ENCODE data around the gene SORCS2. TPM values are rescaled to one million over a fixed set of nuclear protein-coding genes. Genes with fewer than 3 reads are reported as not detected.

SORCS2 gene
- total RNA-seq, 4 donors from 2014 or later: 0.19 to 0.85 (median 0.66) TPM

DNA sequence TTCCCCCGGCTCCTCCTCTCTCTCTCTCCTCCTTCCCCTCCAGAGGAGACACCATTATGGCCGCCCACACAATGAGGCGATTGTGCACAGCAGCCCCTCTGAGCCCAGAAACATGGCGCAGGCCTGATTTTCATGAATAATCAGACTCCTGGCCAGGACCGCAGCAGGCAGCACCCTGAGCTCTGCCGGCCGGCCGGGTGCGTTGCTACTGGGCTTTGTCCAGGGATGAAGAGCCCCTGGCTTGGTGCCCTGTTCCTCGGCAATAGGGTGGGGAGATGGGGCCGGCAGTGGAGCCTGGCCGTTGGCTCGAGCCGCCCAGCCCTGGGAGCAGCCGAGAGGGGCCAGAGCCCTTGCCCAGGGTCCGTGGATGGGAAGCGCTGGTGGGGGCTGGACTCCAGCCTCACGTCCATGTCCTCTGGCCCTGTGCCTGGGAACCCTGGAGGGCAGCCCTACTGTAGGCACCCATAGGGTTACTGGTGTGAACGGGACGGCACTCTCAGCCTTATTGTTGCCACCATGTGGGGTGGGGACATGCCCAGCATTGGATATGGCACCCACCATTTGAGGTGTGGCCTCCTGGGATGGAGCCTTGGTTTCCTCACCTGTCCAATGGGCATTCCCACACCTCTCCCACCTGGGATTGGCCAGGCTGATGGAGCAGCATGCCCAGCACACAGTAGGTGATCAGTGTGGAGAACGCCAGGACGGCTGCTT is 103.0 kb downstream of the SORCS2 start:
- TF ChIP-seq, protein P1, sequence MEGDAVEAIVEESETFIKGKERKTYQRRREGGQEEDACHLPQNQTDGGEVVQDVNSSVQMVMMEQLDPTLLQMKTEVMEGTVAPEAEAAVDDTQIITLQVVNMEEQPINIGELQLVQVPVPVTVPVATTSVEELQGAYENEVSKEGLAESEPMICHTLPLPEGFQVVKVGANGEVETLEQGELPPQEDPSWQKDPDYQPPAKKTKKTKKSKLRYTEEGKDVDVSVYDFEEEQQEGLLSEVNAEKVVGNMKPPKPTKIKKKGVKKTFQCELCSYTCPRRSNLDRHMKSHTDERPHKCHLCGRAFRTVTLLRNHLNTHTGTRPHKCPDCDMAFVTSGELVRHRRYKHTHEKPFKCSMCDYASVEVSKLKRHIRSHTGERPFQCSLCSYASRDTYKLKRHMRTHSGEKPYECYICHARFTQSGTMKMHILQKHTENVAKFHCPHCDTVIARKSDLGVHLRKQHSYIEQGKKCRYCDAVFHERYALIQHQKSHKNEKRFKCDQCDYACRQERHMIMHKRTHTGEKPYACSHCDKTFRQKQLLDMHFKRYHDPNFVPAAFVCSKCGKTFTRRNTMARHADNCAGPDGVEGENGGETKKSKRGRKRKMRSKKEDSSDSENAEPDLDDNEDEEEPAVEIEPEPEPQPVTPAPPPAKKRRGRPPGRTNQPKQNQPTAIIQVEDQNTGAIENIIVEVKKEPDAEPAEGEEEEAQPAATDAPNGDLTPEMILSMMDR (IDR thresholded peaks at IDR 0.05; ENCODE audit: low read depth): no peak

- TF ChIP-seq, protein P1 (IDR thresholded peaks at IDR 0.05; ENCODE audit: low read depth): no peak
Measured at GRCh38 chr4:7295911-7296660, 103.7 kb downstream of the SORCS2 start.

DNA sequence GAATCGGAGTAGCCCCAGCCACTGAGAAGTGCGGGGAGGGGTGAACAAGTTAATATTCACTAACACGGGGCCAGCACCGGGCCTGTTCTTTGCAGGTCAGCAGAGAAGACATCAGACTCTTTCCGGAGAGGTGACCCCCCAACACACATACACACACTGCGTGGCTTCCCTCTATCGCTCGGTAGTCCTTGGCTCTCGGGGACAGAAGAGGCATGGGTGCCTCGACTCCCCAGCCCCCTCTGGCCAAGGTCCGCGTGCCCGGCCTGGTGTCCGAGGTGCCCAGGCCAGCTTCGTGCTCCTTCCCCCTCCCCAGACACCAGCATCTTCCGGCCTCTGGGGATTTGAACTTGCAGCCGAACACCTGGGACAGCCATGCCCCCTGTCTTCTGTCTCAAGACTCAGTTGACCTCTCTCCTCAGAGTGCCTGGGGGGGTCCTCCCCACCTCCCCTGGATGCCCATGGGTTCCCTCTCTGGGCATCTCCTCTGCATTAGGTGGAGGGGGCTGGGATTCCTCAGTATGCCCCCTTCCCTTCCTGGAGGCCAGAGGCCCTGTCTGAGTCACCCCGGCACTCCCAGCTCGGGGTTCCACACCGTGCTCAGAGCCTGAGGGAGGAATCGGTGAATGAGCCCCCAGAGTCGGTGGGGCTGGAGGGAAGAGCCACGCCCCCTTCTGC is 104.5 kb downstream of the SORCS2 start:
- TF ChIP-seq, protein P1 (IDR thresholded peaks at IDR 0.05; ENCODE audit: low read depth): no peak

DNA sequence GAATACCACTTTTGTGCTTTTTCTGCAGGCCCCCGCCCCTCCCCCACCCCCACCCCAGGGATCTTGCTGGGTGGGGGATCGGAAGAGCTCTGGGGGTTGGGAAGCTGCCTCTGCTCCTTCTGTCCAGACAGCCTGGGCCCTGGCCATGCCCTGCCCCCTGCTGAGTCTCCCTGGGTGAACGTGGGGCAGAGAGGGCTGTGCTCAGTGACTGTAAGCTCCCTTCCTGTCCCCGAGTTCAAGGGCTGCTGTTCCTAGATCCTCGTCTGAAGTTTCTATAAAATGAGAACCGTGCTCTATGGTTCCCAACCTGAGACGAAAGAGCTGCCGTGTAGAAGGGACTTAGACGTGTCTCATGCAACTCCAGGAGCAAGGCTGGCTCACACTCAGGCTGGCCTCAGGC is 105.0 kb downstream of the SORCS2 start:
- TF ChIP-seq, protein P1 (IDR thresholded peaks at IDR 0.05; ENCODE audit: low read depth): no peak

DNA sequence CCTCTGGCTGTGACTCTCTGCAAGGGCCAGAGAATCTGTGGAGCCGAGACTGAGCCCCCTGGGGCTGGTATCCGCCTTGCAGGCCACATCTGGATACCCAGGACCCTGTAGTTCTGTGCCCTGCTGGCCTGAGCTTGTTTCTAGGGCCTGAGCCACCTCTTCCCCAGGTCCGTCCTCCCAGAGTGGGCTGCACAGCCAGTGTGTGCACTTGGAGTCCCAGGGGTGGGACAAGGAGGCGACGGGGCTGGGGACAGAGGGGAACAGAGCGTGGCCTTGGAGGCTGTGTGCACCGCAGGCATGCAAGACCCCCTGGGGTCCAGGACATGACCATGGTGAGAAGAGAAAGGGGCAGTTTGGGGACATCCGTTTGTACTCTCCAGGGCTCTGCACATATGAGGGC is 105.5 kb downstream of the SORCS2 start:
- TF ChIP-seq, protein P1 (IDR thresholded peaks at IDR 0.05; ENCODE audit: low read depth): no peak

DNA sequence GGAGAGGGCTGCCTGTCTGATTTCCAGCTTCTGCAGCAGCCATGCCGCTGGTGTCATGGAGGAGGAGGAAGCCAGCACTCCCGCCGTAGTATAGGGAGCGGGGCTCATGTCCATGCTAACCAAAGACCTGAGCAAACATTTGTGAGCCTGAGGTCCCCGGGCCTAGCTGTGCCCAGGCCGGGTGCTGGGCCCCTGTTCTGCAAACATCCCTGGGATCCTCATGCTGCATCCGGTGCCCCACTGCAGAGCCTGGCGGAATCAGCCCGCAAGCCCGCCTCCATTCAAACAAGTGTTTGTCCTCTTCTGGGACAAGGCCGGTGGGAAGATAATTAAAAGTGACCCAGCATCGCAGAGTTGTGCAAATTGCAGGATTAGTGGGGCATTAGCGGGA is 106.3 kb downstream of the SORCS2 start:
- TF ChIP-seq, protein P1 (IDR thresholded peaks at IDR 0.05; ENCODE audit: low read depth): no peak
